Measurements from ENCODE around the gene GCFC2.
"Not testable (repeated sequence)": the region's sequence is repeated elsewhere in the genome, so short reads cannot be mapped to it uniquely, and the experiment has no call there.

GCFC2 gene

DNA sequence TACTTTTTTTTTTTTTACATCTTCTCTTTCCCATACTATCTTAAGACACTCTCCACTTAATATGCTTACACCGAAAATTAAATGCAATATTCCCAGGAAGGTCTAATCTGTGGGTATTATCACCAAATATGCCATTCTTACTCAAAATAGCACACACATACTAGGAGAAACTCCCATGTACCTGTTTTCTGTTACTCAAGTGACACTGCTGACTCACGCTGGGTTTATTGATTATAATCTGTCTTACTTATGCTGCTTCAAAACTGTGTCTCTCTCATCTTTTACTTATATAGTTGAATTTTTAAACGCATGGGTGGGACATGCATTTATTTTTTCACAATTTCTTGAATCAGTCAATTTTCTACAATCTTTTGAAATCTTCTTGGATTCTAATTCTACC lies 34.3 kb downstream of the GCFC2 start:
- DNase-seq, result no peak

DNA sequence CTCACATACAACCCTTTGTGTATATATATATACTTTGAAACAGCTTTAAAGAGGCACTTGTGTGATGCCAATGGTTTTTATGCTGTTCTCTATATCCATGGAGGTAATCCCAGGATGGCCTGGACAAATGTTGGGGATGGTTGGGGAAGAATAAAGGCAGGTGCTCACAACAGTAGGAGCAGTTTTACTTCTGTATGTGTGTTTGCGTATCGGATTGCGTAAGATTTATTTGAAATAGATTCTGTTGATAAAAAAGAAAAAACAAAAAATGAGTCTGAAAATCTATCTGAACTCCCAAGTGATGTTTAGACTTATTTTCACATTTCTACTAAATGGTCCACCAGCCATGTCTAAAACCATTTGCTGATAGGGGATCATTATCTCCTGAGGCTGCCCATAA lies 34.8 kb downstream of the GCFC2 start:
- DNase-seq, result no peak

DNA sequence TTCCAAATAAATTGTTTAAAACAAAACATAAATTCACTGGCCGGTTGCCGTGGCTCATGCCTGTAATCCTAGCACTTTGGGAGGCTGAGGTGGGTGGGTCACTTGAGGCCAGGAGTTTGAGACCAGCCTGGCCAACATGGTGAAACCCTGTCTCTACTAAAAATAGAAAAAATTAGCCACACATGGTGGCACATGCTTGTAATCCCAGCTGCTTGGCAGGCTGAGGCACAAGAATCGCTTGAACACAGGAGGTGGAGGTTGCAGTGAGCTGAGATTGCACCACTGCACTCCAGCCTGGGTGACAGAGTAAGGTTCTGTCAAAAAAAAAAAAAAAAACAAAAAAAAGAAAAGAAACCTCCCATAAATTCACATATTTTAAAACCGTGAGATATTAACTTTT lies 35.3 kb downstream of the GCFC2 start:
- not testable (repeated sequence) for DNase-seq

- no peak for DNase-seq
Measured at GRCh38 chr2:75667884-75668283, 42.8 kb downstream of the GCFC2 start.

- DNase-seq, result no peak
Measured at GRCh38 chr2:75666911-75667310, 43.8 kb downstream of the GCFC2 start.

DNA sequence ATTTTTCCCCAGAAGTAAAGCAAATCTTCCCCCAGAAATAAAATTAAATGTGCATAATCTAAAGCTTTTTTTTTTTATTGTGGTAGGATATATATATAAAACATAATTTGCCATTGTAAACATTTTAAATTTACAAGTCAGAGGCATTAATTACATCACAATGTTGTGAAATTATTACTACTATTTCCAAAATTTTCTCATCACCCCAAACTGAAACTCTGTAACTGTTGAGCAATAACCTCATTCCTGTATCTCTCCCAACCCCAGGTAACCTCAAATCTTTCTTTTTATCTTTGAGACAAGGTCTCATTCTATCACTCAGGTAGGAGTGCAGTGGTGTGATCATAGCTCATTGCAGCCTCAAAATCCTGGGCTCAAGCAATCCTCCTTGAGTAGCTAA lies 52.9 kb downstream of the GCFC2 start:
- no peak for DNase-seq

DNA sequence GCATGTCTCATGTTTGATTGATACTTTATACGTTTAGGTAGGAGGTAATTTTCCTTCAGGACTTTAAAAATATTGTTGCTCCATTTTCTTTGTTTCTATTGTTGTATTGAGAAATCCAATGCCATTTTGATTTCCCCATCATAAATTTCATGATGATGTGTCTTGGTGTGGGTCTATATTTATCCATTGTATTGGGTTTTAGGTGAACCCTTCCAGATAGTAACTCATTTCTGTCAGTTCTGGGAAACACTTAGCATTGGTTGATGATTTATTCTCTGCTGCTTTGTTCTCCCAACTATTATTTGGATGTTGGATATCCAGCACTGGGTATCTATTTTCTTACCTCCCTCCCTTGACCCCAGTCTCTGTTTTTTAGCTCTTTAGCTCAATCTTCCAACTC lies 54.2 kb downstream of the GCFC2 start:
- no peak for DNase-seq

DNA sequence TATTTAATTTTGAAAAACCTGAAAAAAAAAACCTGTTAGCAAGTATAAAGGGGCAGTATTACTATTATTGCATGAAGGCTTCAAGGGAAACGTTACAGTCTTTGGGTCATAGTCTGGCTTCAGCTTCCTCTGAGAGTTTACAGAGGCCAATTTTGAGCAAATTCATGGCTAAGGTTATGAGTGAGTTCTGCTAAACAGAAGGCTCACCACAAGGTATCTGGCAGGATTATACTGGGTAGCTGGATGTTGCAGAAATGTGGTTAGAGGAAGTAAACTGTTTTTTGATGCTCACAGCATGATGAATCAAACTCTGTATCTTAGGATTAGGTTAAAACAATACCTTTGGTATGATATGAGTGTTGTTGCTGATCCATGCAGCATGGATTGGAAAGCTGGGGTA lies 54.9 kb downstream of the GCFC2 start:
- DNase-seq, result no peak

DNA sequence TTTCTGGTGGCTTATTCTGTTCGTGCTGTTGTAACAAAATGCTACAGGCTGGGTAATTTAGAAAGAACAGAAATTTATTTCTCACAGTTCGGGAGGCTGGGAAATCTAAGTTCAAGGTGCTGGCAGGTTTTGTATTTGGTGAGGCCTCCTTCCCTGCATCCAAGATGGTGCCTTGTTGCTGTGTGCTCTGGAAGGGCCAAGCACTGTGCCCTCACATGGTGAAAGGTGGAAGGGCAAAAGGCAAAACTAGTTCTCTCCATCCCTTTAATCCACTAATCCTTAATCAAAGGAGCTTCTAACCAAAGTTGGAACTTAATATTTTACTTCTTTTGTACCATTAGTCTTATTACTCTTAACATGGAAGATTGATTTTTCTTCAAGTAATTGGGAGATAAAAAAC lies 56.7 kb downstream of the GCFC2 start:
- DNase-seq, result no peak

DNA sequence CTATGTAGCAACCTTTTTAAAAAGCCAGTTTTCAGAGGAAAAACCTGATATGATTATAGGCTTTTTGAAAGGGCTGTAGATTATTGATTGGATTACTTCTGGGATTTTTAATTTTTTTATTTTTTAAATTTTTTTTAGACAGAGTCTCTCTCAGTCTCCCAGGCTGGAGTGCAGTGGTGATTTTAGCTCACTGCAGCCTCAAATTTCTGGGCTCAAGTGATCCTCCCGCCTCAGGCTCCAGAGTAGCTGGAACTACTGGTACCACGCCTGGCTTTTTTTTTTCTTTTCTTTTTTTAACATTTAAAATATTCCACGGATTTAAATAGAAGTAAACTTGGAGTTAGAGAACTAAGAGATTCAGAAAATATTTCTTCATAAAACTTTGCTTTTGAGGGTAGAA lies 62.9 kb downstream of the GCFC2 start:
- DNase-seq, result no peak

- peak; percentile 96 for DNase-seq
Measured at GRCh38 chr2:75646583-75647425, 63.9 kb downstream of the GCFC2 start, which contains the start of gene MRPL19. Gene MRPL19 (plus strand): TSS chr2:75646783. CDS start chr2:75646808, 25 bp downstream.

DNA sequence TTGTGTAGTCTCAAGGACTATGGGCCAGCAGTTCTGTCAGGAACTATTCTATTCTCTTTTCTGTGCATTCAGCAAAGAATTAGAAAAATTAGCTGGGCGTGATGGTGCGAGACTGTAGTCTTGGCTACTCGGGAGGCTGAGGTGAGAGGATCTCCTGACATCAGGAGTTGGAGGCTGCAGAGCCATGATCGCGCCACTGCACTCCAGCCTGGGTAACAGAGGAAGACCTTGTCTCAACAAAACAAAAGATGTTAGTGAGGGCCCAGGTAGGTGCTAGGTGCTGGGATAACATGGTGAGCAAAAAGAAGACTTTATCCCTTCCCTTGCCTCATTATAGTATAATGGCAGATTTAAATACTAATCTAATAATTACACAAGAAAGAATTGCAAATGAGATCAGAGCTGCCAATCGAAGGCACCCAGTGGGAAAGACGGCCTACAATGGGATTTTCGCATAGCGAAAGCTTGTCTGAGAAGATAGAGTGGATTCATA lies 64.6 kb downstream of the GCFC2 start:
- DNase-seq, result no peak

DNA sequence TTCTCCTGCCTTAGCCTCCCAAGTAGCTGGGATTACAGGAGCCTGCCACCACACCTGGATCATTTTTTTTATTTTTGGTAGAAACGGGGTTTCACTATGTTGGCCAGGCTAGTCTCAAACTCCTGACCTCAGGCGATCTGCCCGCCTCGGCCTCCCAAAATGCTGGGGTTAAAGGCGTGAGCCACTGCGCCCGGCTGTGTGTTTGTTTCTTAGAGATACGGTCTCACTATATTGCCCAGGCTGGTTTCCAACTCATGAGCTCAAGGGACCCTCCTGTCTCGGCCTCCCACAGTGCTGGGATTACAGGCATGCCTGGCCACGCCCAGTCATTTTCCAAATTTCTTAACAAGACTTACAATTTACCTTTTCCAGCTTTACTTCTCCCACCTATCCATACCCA lies 65.1 kb downstream of the GCFC2 start:
- no peak for DNase-seq

DNA sequence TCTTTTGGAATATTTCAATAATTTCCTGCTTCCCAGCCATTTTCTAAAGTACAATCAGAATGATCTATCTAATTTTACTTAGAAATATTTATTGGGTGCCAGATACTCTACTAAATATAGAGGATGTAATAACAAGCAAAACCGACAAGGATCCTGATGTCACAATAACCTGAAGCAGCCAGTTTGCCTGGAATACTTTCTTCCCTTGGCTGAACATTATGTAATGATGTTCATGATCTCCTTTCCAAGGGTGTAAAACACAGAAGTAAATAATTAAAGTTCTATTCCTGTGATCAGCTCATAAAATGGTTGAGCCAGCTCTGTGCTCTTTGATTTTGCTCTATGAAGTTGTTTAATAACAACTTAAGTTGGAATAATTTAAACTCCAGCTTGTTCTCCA lies 66.7 kb downstream of the GCFC2 start:
- DNase-seq, result no peak

GRCh38 chr2:75641587-75641986 lies 69.1 kb downstream of the GCFC2 start:
- DNase-seq, result no peak

GRCh38 chr2:75640621-75641121 lies 70.0 kb downstream of the GCFC2 start:
- DNase-seq, result peak; percentile 68

DNA sequence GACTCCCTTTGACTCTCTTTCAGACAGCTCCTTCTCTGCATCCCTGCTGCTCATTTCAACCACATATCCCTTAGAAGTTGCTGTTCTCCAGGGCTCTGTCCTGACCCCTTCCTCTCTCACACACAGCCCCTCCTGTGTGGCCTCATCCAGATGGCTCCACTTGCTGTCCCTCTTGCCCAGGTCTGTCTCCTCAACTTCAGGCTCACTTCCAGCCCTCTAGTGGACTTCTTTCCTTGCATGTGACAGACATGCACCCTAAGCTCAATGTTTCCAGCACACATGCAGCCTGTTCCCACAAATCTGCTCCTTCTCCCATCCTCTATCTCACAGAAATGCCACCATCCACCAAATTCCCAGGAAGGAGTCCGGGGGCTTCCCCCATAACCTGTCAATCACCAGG lies 73.1 kb downstream of the GCFC2 start:
- no peak for DNase-seq

DNA sequence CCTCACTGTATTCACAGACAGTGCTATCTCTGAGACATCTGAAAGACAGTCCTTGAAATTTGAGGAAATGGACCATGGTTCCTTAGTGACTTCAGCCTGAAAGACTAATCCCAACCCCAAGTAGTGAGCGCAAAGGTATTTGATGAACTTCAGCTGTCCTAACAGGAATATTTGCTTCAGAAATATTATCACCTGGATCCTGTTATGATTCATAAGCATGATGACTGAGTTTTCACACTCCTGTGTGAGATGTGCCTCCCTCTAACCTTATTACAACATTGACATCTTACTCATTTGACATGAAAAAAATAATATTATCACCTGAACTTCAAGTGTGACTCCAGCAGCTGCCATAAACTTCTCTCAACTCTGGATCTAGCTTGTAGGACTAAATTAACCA lies 75.8 kb downstream of the GCFC2 start:
- DNase-seq, result no peak

DNA sequence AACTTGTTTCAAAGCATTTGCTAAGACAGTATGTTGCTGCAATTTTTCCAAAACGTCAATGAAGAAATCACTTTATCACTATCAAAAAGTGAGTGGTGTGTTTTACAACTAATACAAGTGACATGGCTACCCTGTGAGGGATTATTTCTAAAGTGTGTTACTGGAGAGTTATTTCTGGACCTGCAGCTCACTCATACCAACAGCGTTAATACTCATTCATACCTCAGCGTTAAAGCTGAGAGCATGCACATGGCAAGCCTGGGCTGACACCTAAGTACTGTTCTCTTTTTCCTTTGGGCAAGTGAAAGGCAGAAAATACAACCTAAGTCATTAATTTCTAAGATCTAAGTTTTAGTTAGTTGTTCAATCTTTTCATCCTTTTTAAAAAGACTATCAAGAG lies 77.1 kb downstream of the GCFC2 start:
- no peak for DNase-seq

DNA sequence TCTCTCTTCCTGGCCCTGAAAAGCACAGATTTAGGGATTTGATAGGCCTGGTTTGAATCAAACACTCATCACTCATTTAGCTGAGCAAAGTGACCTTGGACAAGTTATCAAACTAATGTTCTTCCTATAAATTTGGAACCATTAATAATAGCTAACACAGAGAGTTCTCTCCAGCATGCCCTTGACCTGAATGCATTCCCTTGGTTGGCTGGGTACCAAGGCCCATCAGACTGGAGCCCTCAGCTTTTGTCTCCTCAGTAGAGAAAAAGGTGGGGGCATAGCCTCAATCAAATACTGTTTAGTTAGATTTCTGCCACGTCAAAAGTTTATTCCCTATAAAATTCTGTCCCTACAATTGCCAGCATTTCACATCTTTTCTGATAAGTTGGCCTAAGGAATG lies 77.9 kb downstream of the GCFC2 start:
- DNase-seq, result no peak

DNA sequence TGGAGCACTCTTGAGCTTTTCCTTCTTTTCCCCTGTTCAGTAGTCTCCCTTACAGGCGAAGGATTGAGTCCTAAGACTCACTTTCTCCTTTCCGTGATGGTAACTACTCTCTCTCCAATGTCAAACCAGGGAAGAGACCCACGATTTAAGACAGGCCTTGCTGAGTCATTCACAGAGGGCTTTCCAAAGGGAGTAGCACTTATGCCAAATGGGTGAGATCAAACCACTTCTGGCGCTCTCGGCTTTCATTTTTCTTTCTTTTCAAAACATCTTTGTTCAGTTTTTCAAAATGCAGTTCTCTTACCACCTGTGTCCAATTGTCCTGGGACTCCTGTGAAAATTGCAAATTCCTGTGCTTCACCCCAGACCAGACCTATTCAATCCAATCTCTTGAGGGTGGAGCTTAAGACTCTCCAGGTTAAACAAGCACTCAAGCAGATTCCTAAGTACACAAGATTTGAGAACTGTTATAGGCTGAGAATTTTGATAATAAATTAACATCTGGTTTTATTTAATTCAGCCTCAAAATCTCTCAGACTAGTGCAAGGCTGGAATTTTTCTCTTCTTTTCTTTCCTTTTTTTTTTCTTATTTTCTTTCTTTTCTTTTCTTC lies 78.5 kb downstream of the GCFC2 start:
- peak; percentile 49 for DNase-seq

DNA sequence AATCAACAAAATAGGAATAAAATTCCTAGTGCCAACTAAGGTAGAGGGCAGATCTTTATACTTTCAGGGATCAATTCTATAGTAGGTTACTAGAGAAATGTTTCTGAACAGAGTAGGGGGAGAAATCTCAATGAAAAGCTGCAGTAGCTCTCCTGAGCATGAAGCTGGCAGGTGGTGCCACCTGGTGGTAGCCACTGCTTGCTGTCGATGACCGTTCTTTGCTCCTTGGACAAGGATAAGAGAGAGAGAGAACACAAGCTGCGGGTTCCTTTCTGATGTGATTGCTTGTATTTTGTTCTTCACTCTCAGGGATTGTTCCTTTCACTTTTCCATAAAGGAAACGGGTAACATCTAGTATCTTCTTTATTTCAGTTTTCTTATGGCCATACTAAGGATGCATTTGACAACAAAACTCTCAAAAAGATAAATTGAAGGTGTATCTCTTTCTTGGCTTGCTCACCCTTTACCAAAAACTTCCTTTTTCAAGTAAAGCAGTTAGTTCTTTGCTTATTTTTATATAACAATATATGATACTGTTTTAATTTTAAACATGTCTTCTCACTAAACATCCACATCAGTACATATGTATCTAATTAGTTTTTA lies 82.7 kb downstream of the GCFC2 start:
- DNase-seq, result peak; percentile 71

- DNase-seq, result no peak
Measured at GRCh38 chr2:75622929-75623328, 87.8 kb downstream of the GCFC2 start.

DNA sequence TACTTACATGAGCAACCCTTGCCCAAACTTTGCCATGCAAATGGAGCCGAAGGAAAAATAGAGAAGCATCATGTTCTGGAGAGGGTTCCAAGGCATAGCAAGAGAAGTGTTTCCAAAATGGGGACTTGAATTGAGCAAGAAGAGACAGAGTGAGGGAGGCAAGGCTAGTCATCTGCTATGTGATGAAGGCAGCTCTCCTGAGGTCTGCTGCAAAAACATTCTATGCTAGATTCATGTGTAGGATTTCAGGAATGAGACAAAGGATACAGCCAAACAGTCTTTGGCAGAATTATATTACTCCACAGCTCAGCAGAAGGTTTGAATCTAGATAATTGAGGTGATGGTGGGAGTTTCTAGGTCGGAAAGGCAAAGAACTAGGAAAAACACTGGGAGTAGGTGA lies 88.2 kb downstream of the GCFC2 start:
- DNase-seq, result no peak

All from fibroblast of skin of right biceps (primary cell).